Glutamatergic neuron (in vitro differentiated cells): ENCODE data around the gene TH. TPM values are rescaled to one million over a fixed set of nuclear protein-coding genes. Genes with fewer than 3 reads are reported as not detected.
A peak's percentile ranks its signal among the peaks of the same experiment; 100 is the strongest.

Source experiments
- DNase-seq: peaks from one replicate; pipeline ENCODE4 v3.0.0; 2022
- H3K27ac Mint-ChIP-seq: one replicate; pipeline ENCODE4 v1.8.0; 2020; ENCODE audit warnings: mild to moderate bottlenecking, mixed read lengths, inconsistent platforms; ENCODE audit not compliant: unreplicated experiment
- H3K27me3 Mint-ChIP-seq: one replicate; pipeline ENCODE4 v1.8.0; 2020; ENCODE audit warnings: mild to moderate bottlenecking, moderate library complexity, mixed read lengths, inconsistent platforms; ENCODE audit not compliant: unreplicated experiment
- H3K36me3 Mint-ChIP-seq: one replicate; pipeline ENCODE4 v1.8.0; 2020; ENCODE audit warnings: mild to moderate bottlenecking, mixed read lengths, inconsistent platforms; ENCODE audit not compliant: unreplicated experiment
- H3K4me1 Mint-ChIP-seq: one replicate; pipeline ENCODE4 v1.8.0; 2020; ENCODE audit warnings: mild to moderate bottlenecking, low read depth, mixed read lengths, inconsistent platforms; ENCODE audit not compliant: unreplicated experiment
- H3K4me3 Mint-ChIP-seq: one replicate; pipeline ENCODE4 v1.8.0; 2020; ENCODE audit warnings: mild to moderate bottlenecking, mixed read lengths, inconsistent platforms; ENCODE audit not compliant: unreplicated experiment
- H3K9me3 Mint-ChIP-seq: one replicate; pipeline ENCODE4 v1.8.0; 2020; ENCODE audit warnings: mild to moderate bottlenecking, moderate library complexity, mixed read lengths, inconsistent platforms; ENCODE audit not compliant: unreplicated experiment
- CTCF ChIP-seq: fragments of 200-600 bp; sonication (generic); IDR thresholded peaks from one replicate; pipeline ENCODE4 v1.5.0; 2021; ENCODE audit not compliant: partially characterized antibody, unreplicated experiment
- total RNA-seq: library from RNA; stranded (reverse); fragmentation: NEBNext Ultra II Directional; extraction: Animal tissue kit (Norgen Biotek cat#: 25700); gene quantifications from one replicate; pipeline ENCODE4 v1.2.1, GENCODE V29; 2021; ENCODE audit not compliant: unreplicated experiment

Gene TH
- total RNA-seq, 1 donor from 2014 or later, result not detected

- Mint-ChIP-seq H3K36me3 (no peaks in the 10 kb centered on the region), H3K27ac (no peak overlapping the region), H3K4me1 (peaks cover 6% of the 10 kb centered on the region), H3K9me3 (no peaks in the 10 kb centered on the region), H3K4me3 (no peak overlapping the region), H3K27me3 (peaks cover 9% of the 10 kb centered on the region)
- peak; percentile 88 for TF ChIP-seq CTCF
- peak; percentile 87 for DNase-seq
These were observed 19.9 kb downstream of the TH start for GRCh38 chr11:2151500-2152257.

DNA sequence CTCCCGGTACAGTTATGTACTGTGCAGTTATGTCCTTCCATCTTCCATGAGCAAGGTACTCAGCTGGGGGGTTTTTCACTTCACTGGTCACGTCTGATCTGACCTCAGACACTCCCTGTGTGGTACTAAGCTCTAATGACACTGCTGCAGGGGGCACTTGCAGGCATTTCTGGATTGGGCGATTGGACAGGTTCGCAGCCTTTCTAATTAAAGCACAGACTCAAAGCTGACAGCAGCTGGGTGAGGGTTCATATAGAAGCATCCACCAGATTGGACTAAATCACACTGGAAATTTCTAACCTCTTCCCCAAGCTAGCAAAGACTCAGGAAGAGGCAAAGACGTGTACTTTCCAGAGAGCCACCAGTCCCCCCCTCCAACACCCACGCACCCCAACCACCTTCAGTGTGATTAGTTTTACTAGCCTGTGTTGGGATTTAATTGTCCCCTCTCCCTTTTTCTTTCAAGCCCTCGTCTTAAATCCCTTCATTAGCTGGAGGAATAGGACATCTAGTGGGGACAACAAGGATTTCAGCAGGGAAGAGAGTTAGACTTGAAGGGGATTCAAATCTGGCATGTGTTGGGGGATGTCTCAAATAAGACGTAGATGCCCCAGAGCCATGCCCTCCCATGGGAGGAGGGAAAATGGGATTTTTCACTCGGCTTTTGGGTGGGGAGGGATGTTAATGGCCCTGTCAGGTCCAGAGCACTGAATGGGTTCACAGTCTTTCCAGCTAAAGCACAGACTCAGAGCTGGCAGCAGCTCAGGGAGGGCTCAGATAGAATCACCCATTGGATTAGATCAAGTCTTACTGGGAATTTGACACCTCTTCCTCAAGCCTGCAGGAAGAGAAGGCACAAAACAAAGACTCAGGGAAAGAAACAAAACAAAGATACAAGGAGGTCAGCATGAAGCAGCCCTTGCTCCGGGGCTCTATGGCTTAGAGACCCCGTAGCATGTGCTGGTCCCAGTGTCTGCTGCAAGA lies 21.5 kb downstream of the TH start:
- Mint-ChIP-seq H3K4me1 (peaks cover 6% of the 10 kb centered on the region), H3K27me3 (peaks cover 13% of the 10 kb centered on the region), H3K36me3 (no peaks in the 10 kb centered on the region), H3K4me3 (peak overlapping the region; percentile 31), H3K27ac (no peak overlapping the region), H3K9me3 (no peaks in the 10 kb centered on the region)
- TF ChIP-seq CTCF, result peak; percentile 73
- no peak for DNase-seq

DNA sequence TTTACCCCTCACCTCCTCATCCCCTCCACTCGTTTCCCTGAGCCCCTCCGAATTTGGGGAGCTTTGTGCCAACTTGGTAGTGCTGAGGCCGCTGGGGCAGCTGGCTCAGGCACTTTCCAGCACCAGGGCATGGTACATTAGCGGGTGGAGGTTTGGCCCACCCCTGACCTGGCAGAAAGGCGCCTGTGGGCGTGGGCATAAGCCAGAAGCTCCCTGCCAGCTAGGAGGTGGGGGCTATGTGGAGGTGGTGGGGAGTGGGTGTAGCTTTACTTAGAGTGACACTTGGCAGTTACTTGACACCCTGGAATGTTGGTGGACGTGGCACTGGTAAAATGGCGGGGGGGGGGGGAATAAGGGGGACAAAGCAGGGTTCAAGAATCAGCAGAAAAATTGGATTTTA lies 22.2 kb downstream of the TH start:
- Mint-ChIP-seq H3K4me3 (no peak overlapping the region), H3K36me3 (no peaks in the 10 kb centered on the region), H3K27me3 (peaks cover 13% of the 10 kb centered on the region), H3K27ac (no peak overlapping the region), H3K4me1 (peaks cover 6% of the 10 kb centered on the region), H3K9me3 (no peaks in the 10 kb centered on the region)
- TF ChIP-seq CTCF, result no peak
- no peak for DNase-seq

GRCh38 chr11:2148595-2148994 lies 23.0 kb downstream of the TH start:
- Mint-ChIP-seq H3K27me3 (peaks cover 14% of the 10 kb centered on the region), H3K4me1 (peaks cover 6% of the 10 kb centered on the region), H3K4me3 (no peak overlapping the region)

More at GRCh38 chr11:2148595-2148994, 23.0 kb downstream of the TH start:
- Mint-ChIP-seq H3K27ac (no peak overlapping the region), H3K36me3 (no peaks in the 10 kb centered on the region), H3K9me3 (no peaks in the 10 kb centered on the region)
- no peak for TF ChIP-seq CTCF
- DNase-seq, result no peak
